ENCODE data around the gene TRIM41. TPM values are rescaled to one million over a fixed set of nuclear protein-coding genes. Genes with fewer than 3 reads are reported as not detected.
A peak's percentile ranks its signal among the peaks of the same experiment; 100 is the strongest.

The TRIM41 gene
- total and polyA plus RNA-seq, 9 of the 15 experiments (the other 6 are each of a cell fraction or from before 2014, with no cell fraction given), result 1.8 to 47.6 (median 20.9) TPM

GRCh38 chr5:181223058-181223728, at the start of gene TRIM41 (continued):
- TF ChIP-seq DEAF1 (CRISPR knock-in tag; IDR thresholded peaks at IDR 0.05) (no peak), ZFPM2 (CRISPR knock-in tag; IDR thresholded peaks at IDR 0.05) (no peak), RCOR1 (IDR thresholded peaks at IDR 0.05; ENCODE audit: borderline replicate concordance in 1 of 2, low read depth in 2 of 2, low read length in 2 of 2) (peak in 1 of 2 experiments; percentile 40; a peak in 2 of 4 replicates), HNRNPUL1 (IDR thresholded peaks at IDR 0.05; ENCODE audit: low read length) (no peak), CBX5 (IDR thresholded peaks at IDR 0.05; ENCODE audit: borderline replicate concordance, low read depth) (peak; percentile 18; the same call in 1 of the 2 replicates), TRIM28 (IDR thresholded peaks at IDR 0.05) (0 out of 2 replicates have a peak, but pooled peaks have one; percentile 19), NR2C2 (CRISPR knock-in tag; IDR thresholded peaks at IDR 0.05) (peak; percentile 90), NR2C2 (tag; IDR thresholded peaks at IDR 0.05) (peak; percentile 98), NONO (IDR thresholded peaks at IDR 0.05; ENCODE audit: low read depth in 2 of 2, low read length in 1 of 2) (no peak), YY1 (IDR thresholded peaks at IDR 0.05; ENCODE audit: borderline replicate concordance in 1 of 3, control insufficient read depth in 1 of 3, extremely low read depth in 1 of 3, insufficient read depth in 3 of 3, insufficient read length in 1 of 3, insufficient replicate concordance in 2 of 3, low read depth in 1 of 3, low read length in 2 of 3) (peak in 1 of 3 experiments; percentile 66), PPARD (CRISPR knock-in tag; IDR thresholded peaks at IDR 0.05) (no peak), ETV6 (IDR thresholded peaks at IDR 0.05; ENCODE audit: borderline replicate concordance in 1 of 2, low read depth in 2 of 2, low read length in 1 of 2) (peak; percentile 100), ETV6 (CRISPR knock-in tag; IDR thresholded peaks at IDR 0.05; ENCODE audit: borderline replicate concordance) (peak; percentile 98), FOXJ2 (tag; IDR thresholded peaks at IDR 0.05) (no peak), ETV1 (tag; conservative IDR thresholded peaks at IDR 0.05; ENCODE audit: low read depth) (peak; percentile 97), ZZZ3 (IDR thresholded peaks at IDR 0.05) (peak; percentile 97), ZNF444 (CRISPR knock-in tag; IDR thresholded peaks at IDR 0.05) (no peak), ATF1 (CRISPR knock-in tag; IDR thresholded peaks at IDR 0.05) (no peak), ATF1 (tag; IDR thresholded peaks at IDR 0.05) (peak; percentile 90), KLF13 (tag; IDR thresholded peaks at IDR 0.05; ENCODE audit: borderline replicate concordance, low read depth) (peak; percentile 82)
- TF ChIP-seq, protein P1, sequence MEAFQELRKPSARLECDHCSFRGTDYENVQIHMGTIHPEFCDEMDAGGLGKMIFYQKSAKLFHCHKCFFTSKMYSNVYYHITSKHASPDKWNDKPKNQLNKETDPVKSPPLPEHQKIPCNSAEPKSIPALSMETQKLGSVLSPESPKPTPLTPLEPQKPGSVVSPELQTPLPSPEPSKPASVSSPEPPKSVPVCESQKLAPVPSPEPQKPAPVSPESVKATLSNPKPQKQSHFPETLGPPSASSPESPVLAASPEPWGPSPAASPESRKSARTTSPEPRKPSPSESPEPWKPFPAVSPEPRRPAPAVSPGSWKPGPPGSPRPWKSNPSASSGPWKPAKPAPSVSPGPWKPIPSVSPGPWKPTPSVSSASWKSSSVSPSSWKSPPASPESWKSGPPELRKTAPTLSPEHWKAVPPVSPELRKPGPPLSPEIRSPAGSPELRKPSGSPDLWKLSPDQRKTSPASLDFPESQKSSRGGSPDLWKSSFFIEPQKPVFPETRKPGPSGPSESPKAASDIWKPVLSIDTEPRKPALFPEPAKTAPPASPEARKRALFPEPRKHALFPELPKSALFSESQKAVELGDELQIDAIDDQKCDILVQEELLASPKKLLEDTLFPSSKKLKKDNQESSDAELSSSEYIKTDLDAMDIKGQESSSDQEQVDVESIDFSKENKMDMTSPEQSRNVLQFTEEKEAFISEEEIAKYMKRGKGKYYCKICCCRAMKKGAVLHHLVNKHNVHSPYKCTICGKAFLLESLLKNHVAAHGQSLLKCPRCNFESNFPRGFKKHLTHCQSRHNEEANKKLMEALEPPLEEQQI (IDR thresholded peaks at IDR 0.05), result no peak
- TF ChIP-seq, protein P2, sequence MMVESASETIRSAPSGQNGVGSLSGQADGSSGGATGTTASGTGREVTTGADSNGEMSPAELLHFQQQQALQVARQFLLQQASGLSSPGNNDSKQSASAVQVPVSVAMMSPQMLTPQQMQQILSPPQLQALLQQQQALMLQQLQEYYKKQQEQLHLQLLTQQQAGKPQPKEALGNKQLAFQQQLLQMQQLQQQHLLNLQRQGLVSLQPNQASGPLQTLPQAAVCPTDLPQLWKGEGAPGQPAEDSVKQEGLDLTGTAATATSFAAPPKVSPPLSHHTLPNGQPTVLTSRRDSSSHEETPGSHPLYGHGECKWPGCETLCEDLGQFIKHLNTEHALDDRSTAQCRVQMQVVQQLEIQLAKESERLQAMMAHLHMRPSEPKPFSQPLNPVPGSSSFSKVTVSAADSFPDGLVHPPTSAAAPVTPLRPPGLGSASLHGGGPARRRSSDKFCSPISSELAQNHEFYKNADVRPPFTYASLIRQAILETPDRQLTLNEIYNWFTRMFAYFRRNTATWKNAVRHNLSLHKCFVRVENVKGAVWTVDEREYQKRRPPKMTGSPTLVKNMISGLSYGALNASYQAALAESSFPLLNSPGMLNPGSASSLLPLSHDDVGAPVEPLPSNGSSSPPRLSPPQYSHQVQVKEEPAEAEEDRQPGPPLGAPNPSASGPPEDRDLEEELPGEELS (CRISPR knock-in tag; IDR thresholded peaks at IDR 0.05; ENCODE audit: borderline replicate concordance), result peak; percentile 76; the same call in 1 of the 2 replicates

Data from K562 (cell line).